H9 (cell line): ENCODE measurements around the gene RHBDD1. TPM values are rescaled to one million over a fixed set of nuclear protein-coding genes. Genes with fewer than 3 reads are reported as not detected.
A peak's percentile ranks its signal among the peaks of the same experiment; 100 is the strongest.

Source experiments
- DNase-seq: peaks from one replicate; pipeline ENCODE4 v3.0.0-alpha.2; 2017
- H2AFZ ChIP-seq: one replicate; pipeline ENCODE4 v1.6.1; 2013; ENCODE audit warnings: mild to moderate bottlenecking, low read length, control low read depth, moderate library complexity
- H2AK5ac ChIP-seq: 2 replicates; pipeline ENCODE4 v1.6.1; 2013; ENCODE audit warnings: low read length, control low read depth, mixed read lengths; ENCODE audit not compliant: insufficient read length
- H2BK120ac ChIP-seq: one replicate; pipeline ENCODE4 v1.6.1; 2013; ENCODE audit warnings: low read depth, mild to moderate bottlenecking, low read length, control low read depth, inconsistent platforms; ENCODE audit not compliant: poor library complexity, severe bottlenecking
- H2BK12ac ChIP-seq: 2 replicates; pipeline ENCODE4 v1.6.1; 2013; ENCODE audit warnings: low read length, control low read depth, mixed read lengths, low read depth; ENCODE audit not compliant: insufficient read length
- H2BK15ac ChIP-seq: 2 replicates; pipeline ENCODE4 v1.6.1; 2013; ENCODE audit warnings: low read depth, low read length, control low read depth
- H2BK20ac ChIP-seq: one replicate; pipeline ENCODE4 v1.6.1; 2013; ENCODE audit warnings: low read depth, mild to moderate bottlenecking, low read length, control low read depth, inconsistent platforms; ENCODE audit not compliant: poor library complexity, severe bottlenecking
- H2BK5ac ChIP-seq: 2 replicates; pipeline ENCODE4 v1.6.1; 2013; ENCODE audit warnings: low read length, control low read depth, mixed read lengths; ENCODE audit not compliant: insufficient read length
- H3K14ac ChIP-seq: 2 replicates; pipeline ENCODE4 v1.6.1; 2013; ENCODE audit warnings: low read length, control low read depth; ENCODE audit not compliant: insufficient read depth
- H3K18ac ChIP-seq: 2 replicates; pipeline ENCODE4 v1.6.1; 2013; ENCODE audit warnings: low read depth, mild to moderate bottlenecking, mixed read lengths, low read length, control low read depth; ENCODE audit not compliant: insufficient read length
- H3K23ac ChIP-seq: 2 replicates; pipeline ENCODE4 v1.6.1; 2013; ENCODE audit warnings: low read length, control low read depth, mixed read lengths, low read depth; ENCODE audit not compliant: insufficient read length
- H3K23me2 ChIP-seq: 2 replicates; pipeline ENCODE4 v1.6.1; 2013; ENCODE audit warnings: low read depth, mild to moderate bottlenecking, mixed read lengths, low read length, control low read depth; ENCODE audit not compliant: insufficient read length, poor library complexity, severe bottlenecking
- H3K27ac ChIP-seq: 2 replicates; pipeline ENCODE4 v1.5.1; 2013; ENCODE audit warnings: low read length, control low read depth, mixed read lengths, low read depth; ENCODE audit not compliant: insufficient read length
- H3K27me3 ChIP-seq: 2 replicates; pipeline ENCODE4 v1.6.1; 2013; ENCODE audit warnings: low read length, control low read depth, inconsistent platforms; ENCODE audit not compliant: insufficient read depth
- H3K4ac ChIP-seq: 2 replicates; pipeline ENCODE4 v1.6.1; 2013; ENCODE audit warnings: low read depth, mild to moderate bottlenecking, control low read depth, inconsistent platforms, low read length, moderate library complexity
- H3K4me1 ChIP-seq: 2 replicates; pipeline ENCODE4 v1.6.1; 2013; ENCODE audit warnings: low read length, control low read depth, inconsistent platforms; ENCODE audit not compliant: insufficient read depth
- H3K4me2 ChIP-seq: 2 replicates; pipeline ENCODE4 v1.6.1; 2013; ENCODE audit warnings: low read length, control low read depth, mixed read lengths; ENCODE audit not compliant: insufficient read length, insufficient read depth
- H3K56ac ChIP-seq: 2 replicates; pipeline ENCODE4 v1.6.1; 2013; ENCODE audit warnings: low read depth, mild to moderate bottlenecking, mixed read lengths, low read length, control low read depth; ENCODE audit not compliant: insufficient read length
- H3K79me1 ChIP-seq: 2 replicates; pipeline ENCODE4 v1.6.1; 2013; ENCODE audit warnings: low read depth, mild to moderate bottlenecking, moderate library complexity, low read length, control low read depth, inconsistent platforms; ENCODE audit not compliant: insufficient read depth, poor library complexity, severe bottlenecking
- H3K79me2 ChIP-seq: 2 replicates; pipeline ENCODE4 v1.6.1; 2013; ENCODE audit warnings: low read length, control low read depth, inconsistent platforms; ENCODE audit not compliant: insufficient read depth
- H3K9ac ChIP-seq: 2 replicates; pipeline ENCODE4 v1.6.1; 2013; ENCODE audit warnings: low read length, control low read depth, mixed read lengths; ENCODE audit not compliant: insufficient read length; ENCODE audit errors: extremely low read depth
- H3K9me3 ChIP-seq: one replicate; pipeline ENCODE4 v1.6.1; 2013; ENCODE audit warnings: low read depth, low read length, inconsistent platforms; ENCODE audit not compliant: control insufficient read depth
- H3T11ph ChIP-seq: one replicate; pipeline ENCODE4 v1.6.1; 2013; ENCODE audit warnings: mild to moderate bottlenecking, low read length, control low read depth, inconsistent platforms
- H4K20me1 ChIP-seq: one replicate; pipeline ENCODE4 v1.6.1; 2013; ENCODE audit not compliant: control insufficient read depth, insufficient read length, insufficient read depth
- H4K5ac ChIP-seq: 2 replicates; pipeline ENCODE4 v1.6.1; 2013; ENCODE audit warnings: low read depth, mild to moderate bottlenecking, mixed read lengths, low read length, control low read depth; ENCODE audit not compliant: insufficient read length
- H4K8ac ChIP-seq: replicated peaks from 2 replicates; pipeline ENCODE4 v1.6.1; 2013; ENCODE audit warnings: low read length, control low read depth, mixed read lengths, low read depth; ENCODE audit not compliant: insufficient read length
- H4K91ac ChIP-seq: 2 replicates; pipeline ENCODE4 v1.6.1; 2013; ENCODE audit warnings: low read depth, mild to moderate bottlenecking, moderate library complexity, mixed read lengths, low read length, control low read depth; ENCODE audit not compliant: insufficient read length
- H3K27ac Mint-ChIP-seq, 3 experiments: 2 replicates in 2 of 3; 3 replicates in 1 of 3; pipeline ENCODE4 v1.8.0; 2020 to 2021; ENCODE audit warnings: mixed read lengths in 3 of 3, mild to moderate bottlenecking in 1 of 3, moderate library complexity in 1 of 3
- H3K27me3 Mint-ChIP-seq: 2 replicates; pipeline ENCODE4 v1.8.0; 2021; ENCODE audit warnings: low read depth, mild to moderate bottlenecking, moderate library complexity, mixed read lengths
- H3K36me3 Mint-ChIP-seq, 3 experiments: 2 replicates in 2 of 3; 3 replicates in 1 of 3; pipeline ENCODE4 v1.8.0; 2020 to 2021; ENCODE audit warnings: low read depth in 3 of 3, mixed read lengths in 3 of 3; ENCODE audit not compliant: insufficient read depth in 1 of 3
- H3K4me1 Mint-ChIP-seq, 2 experiments: 2 replicates each; pipeline ENCODE4 v1.8.0; 2020; ENCODE audit warnings: mixed read lengths in 2 of 2
- H3K4me3 Mint-ChIP-seq, 2 experiments: 2 replicates in 1 of 2; 3 replicates in 1 of 2; pipeline ENCODE4 v1.8.0; 2020 to 2021; ENCODE audit warnings: mild to moderate bottlenecking in 2 of 2, mixed read lengths in 2 of 2, moderate library complexity in 1 of 2
- H3K9me3 Mint-ChIP-seq, 2 experiments: 2 replicates in 1 of 2; 3 replicates in 1 of 2; pipeline ENCODE4 v1.8.0; 2020; ENCODE audit warnings: mild to moderate bottlenecking in 2 of 2, mixed read lengths in 2 of 2, moderate library complexity in 1 of 2
- total RNA-seq: library from RNA; stranded (reverse); gene quantifications from 2 replicates; pipeline ENCODE4 v1.2.1, GENCODE V29; 2021
- TF ChIP-seq, protein P1 (sequence below): fragments of 200-600 bp; sonication (generic); conservative IDR thresholded peaks from 3 replicates; pipeline ENCODE4 v1.8.0; 2021; ENCODE audit warnings: antibody characterized with exemption, mild to moderate bottlenecking

Gene RHBDD1
- total RNA-seq, 1 experiment from 2014 or later, result 24.9 TPM

DNA sequence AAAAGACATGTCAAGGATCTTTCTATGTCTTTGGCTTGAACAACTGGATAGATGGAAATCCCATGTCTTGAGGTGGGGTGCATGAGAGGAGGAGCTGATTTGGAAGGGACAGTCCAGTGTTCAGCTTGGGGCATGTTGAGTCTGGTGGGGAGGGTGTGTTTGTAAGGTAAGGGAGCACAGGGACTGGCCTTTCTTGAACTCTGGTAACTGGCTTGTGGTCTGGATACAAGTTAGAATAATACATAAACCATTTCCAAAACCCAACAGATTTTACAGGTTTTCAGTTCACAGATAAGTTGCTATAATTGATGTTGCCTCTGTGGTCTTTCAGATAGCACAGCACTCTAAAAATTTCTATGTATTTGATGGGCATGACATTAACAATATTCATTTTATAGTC, 24.2 kb downstream of the RHBDD1 start:
- no peaks in the 10 kb centered on the region for H3K9me3 ChIP-seq
- H3K36me3 Mint-ChIP-seq, result peaks cover 0 to 2% (median 0%) of the 10 kb centered on the region in 3 experiments; a peak in 1 of 7 replicates
- H2BK12ac ChIP-seq, result no peak overlapping the region
- H3K18ac ChIP-seq, result no peak overlapping the region
- no peak overlapping the region for H4K5ac ChIP-seq
- H3K14ac ChIP-seq, result no peak overlapping the region
- no peaks in the 10 kb centered on the region for H3K4me1 ChIP-seq
- H4K91ac ChIP-seq, result no peak overlapping the region
- no peak overlapping the region for H3K23ac ChIP-seq
- H3K27me3 ChIP-seq, result no peaks in the 10 kb centered on the region
- no peak overlapping the region for H2BK120ac ChIP-seq
- H3K4ac ChIP-seq, result no peak overlapping the region
- H4K20me1 ChIP-seq, result no peaks in the 10 kb centered on the region
- DNase-seq, result no peak
- H2BK5ac ChIP-seq, result no peak overlapping the region
- H3K56ac ChIP-seq, result no peak overlapping the region
- H3K27ac Mint-ChIP-seq, result peak overlapping the region in 1 of 3 experiments; percentile 4; a peak in 1 of 7 replicates
- no peak overlapping the region for H2AFZ ChIP-seq
- H2AK5ac ChIP-seq, result no peak overlapping the region
- H3K9me3 Mint-ChIP-seq, result no peaks in the 10 kb centered on the region
- no peaks in the 10 kb centered on the region for H3K27me3 Mint-ChIP-seq
- no peaks in the 10 kb centered on the region for H3K79me1 ChIP-seq
- no peak overlapping the region for H4K8ac ChIP-seq
- H3K27ac ChIP-seq, result no peak overlapping the region
- no peaks in the 10 kb centered on the region for H3K79me2 ChIP-seq
- H3K4me3 Mint-ChIP-seq, result no peak overlapping the region
- peaks cover 14 to 22% of the 10 kb centered on the region in 2 experiments for H3K4me1 Mint-ChIP-seq
- no peak overlapping the region for H3K9ac ChIP-seq
- TF ChIP-seq, protein P1, sequence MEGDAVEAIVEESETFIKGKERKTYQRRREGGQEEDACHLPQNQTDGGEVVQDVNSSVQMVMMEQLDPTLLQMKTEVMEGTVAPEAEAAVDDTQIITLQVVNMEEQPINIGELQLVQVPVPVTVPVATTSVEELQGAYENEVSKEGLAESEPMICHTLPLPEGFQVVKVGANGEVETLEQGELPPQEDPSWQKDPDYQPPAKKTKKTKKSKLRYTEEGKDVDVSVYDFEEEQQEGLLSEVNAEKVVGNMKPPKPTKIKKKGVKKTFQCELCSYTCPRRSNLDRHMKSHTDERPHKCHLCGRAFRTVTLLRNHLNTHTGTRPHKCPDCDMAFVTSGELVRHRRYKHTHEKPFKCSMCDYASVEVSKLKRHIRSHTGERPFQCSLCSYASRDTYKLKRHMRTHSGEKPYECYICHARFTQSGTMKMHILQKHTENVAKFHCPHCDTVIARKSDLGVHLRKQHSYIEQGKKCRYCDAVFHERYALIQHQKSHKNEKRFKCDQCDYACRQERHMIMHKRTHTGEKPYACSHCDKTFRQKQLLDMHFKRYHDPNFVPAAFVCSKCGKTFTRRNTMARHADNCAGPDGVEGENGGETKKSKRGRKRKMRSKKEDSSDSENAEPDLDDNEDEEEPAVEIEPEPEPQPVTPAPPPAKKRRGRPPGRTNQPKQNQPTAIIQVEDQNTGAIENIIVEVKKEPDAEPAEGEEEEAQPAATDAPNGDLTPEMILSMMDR, result no peak
- no peak overlapping the region for H3T11ph ChIP-seq
- no peak overlapping the region for H2BK20ac ChIP-seq
- no peaks in the 10 kb centered on the region for H3K23me2 ChIP-seq
- no peak overlapping the region for H2BK15ac ChIP-seq
- no peak overlapping the region for H3K4me2 ChIP-seq
